Nephron (organoid): ENCODE measurements around the gene TMEM181.

Experiments
- H3K27ac Mint-ChIP-seq, 3 experiments: 2 replicates each; pipeline ENCODE4 v1.8.0; 2020; ENCODE audit warnings: mixed read lengths in 3 of 3, mild to moderate bottlenecking in 2 of 3, moderate library complexity in 1 of 3
- H3K27me3 Mint-ChIP-seq: 2 replicates; pipeline ENCODE4 v1.8.0; 2021; ENCODE audit warnings: low read depth, mild to moderate bottlenecking, moderate library complexity, mixed read lengths
- H3K36me3 Mint-ChIP-seq: 2 replicates; pipeline ENCODE4 v1.8.0; 2020; ENCODE audit warnings: low read depth, mixed read lengths
- H3K4me1 Mint-ChIP-seq: 2 replicates; pipeline ENCODE4 v1.8.0; 2020; ENCODE audit warnings: mixed read lengths
- H3K4me3 Mint-ChIP-seq, 3 experiments: 2 replicates each; pipeline ENCODE4 v1.8.0; 2020; ENCODE audit warnings: mild to moderate bottlenecking in 3 of 3, mixed read lengths in 3 of 3, moderate library complexity in 2 of 3
- H3K9me3 Mint-ChIP-seq: 2 replicates; pipeline ENCODE4 v1.8.0; 2020; ENCODE audit warnings: mixed read lengths
- CTCF ChIP-seq, 3 experiments: fragments of 200-600 bp; sonication (generic); IDR thresholded peaks; one replicate each; pipeline ENCODE4 v1.5.0; 2021; ENCODE audit warnings: antibody characterized with exemption in 3 of 3; ENCODE audit not compliant: unreplicated experiment in 3 of 3

Gene TMEM181

DNA sequence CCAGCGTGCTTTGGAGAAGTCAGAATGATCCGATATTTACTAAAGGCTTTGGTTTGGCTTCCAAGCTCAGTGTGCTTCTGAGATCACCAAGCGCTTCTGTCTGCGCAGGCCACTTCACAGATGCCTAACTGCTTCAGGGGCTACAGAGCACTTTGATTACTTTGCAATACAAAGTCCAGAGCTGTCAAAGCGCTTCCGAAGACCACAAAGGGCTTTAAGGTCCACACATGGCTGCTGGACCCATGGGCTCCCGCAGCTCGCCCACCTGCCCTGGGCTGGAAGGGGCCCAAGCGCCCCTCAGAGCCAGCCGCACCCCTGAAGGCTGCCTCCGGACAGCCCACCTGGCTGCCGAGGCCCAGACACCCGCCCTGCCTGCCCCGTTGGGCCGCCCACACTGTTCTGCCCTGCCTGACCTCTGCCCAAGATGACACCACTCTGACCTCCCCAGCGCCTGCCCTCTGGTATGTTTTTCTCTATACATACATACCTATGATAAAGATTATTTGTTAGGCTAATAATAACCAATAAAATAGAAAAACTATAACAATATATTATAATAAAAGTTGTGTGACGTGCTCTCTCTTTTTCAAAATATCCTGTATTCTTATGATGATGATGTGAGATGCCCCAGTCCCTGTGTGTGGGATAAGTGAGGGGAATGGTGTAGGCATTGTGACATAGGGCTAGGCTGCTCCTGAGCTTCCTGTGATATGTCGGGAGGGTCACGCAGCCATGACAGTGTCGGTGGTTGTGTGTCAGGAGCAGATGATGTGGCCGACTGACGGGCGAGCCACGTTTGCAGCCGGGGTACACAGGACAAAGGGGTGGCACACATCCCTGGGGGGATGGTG lies 62.0 kb downstream of the TMEM181 start:
- no peak overlapping the region for H3K4me3 Mint-ChIP-seq
- H3K27me3 Mint-ChIP-seq, result no peaks in the 10 kb centered on the region
- H3K36me3 Mint-ChIP-seq, result peaks cover 76% of the 10 kb centered on the region
- H3K9me3 Mint-ChIP-seq, result peaks cover 13% of the 10 kb centered on the region
- no peaks in the 10 kb centered on the region for H3K4me1 Mint-ChIP-seq
- H3K27ac Mint-ChIP-seq, result no peak overlapping the region
- TF ChIP-seq CTCF (IDR thresholded peaks at IDR 0.05; ENCODE audit: unreplicated experiment in 3 of 3), result no peak

DNA sequence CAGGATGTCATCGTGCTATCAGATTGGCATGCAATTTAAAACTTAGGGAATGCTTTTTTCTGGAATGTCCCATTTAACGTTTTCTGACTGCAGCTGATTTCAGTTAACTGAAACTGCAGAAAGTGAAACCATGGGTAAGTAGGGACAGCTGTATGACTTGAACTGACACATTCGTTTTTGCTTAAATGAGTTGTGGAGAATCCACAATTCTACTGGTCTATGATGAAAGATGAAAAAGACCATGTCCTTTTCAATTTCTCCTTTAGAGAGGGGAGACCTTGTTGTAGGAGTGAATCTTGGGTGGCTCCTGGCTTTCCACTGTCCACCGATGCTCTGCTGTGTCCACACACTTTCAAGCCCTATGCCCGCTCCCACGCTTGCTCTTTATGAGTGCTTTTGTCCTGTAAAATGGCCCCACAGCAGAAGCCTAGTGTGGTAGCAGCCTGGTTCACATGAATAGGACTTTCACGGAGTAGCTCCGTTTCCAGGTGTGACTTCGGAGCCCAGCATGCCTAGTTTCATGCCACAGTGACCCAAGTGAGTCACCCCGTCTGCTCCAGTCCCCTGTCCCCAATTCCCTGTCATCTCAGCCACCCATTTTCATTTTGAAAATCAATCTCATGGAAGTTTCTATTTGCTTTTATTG lies 62.8 kb downstream of the TMEM181 start:
- H3K36me3 Mint-ChIP-seq, result peaks cover 76% of the 10 kb centered on the region
- no peaks in the 10 kb centered on the region for H3K27me3 Mint-ChIP-seq
- peaks cover 6% of the 10 kb centered on the region for H3K4me1 Mint-ChIP-seq
- no peak for TF ChIP-seq CTCF (IDR thresholded peaks at IDR 0.05; ENCODE audit: unreplicated experiment in 3 of 3)
- no peak overlapping the region for H3K4me3 Mint-ChIP-seq
- H3K27ac Mint-ChIP-seq, result no peak overlapping the region
- H3K9me3 Mint-ChIP-seq, result peaks cover 6% of the 10 kb centered on the region

DNA sequence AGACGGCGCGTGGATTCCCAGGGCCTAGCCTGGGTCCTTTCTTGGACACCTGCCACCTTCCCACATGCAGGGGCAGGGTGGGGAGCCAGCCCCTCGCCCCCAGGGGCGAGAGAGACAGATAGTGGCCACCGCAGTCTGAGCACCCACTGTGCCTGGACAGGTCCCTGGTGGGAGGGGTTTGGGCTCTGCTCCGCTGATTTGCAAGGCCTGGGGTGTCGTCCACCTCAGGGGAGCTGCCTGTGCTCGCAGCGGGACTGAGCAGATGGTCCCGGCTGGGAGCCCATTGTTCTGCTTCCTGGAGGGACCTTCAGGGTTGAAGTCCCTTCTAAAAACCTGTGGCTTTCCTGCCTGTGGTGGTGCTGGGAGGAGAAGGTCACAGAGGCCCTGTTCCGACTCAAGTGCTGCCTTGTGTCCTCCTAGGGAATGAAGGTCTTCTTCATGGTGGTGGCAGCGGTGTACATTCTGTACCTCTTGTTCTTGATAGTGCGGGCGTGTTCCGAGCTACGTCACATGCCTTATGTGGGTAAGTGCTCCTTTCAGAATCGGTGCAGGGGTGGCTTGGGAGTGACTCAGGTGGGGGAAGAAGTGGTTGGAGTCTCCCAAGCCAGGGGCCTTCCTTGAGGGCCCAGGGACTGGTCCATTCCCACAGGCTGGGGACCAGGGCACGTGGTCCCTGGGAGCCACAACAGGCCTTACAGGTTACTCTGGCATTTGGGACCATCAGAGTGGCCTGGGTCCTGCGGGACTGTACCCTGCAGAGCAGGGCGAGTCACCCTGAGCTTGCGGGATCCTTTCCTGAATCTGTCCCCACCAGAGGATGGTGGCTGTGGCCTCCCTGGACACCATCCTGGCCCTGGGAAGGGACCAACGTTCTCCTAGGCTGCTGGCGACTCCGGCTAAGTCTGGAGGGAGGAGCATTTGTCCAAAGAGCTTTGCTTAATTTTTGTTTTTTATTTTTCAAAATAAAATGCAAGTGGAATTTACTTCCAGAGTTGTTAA lies 65.1 kb downstream of the TMEM181 start:
- Mint-ChIP-seq H3K27ac (peak overlapping the region in 1 of 3 experiments; percentile 13), H3K4me1 (peaks cover 21% of the 10 kb centered on the region), H3K4me3 (no peak overlapping the region), H3K27me3 (no peaks in the 10 kb centered on the region), H3K36me3 (peaks cover 69% of the 10 kb centered on the region), H3K9me3 (no peaks in the 10 kb centered on the region)
- TF ChIP-seq CTCF (IDR thresholded peaks at IDR 0.05; ENCODE audit: unreplicated experiment in 3 of 3), result no peak

GRCh38 chr6:158625881-158626305 lies 66.0 kb downstream of the TMEM181 start:
- H3K36me3 Mint-ChIP-seq, result peaks cover 62% of the 10 kb centered on the region
- H3K9me3 Mint-ChIP-seq, result no peaks in the 10 kb centered on the region
- H3K4me3 Mint-ChIP-seq, result no peak overlapping the region
- TF ChIP-seq CTCF (IDR thresholded peaks at IDR 0.05; ENCODE audit: unreplicated experiment in 3 of 3), result no peak
- peaks cover 22% of the 10 kb centered on the region for H3K4me1 Mint-ChIP-seq
- no peaks in the 10 kb centered on the region for H3K27me3 Mint-ChIP-seq
- H3K27ac Mint-ChIP-seq, result no peak overlapping the region

DNA sequence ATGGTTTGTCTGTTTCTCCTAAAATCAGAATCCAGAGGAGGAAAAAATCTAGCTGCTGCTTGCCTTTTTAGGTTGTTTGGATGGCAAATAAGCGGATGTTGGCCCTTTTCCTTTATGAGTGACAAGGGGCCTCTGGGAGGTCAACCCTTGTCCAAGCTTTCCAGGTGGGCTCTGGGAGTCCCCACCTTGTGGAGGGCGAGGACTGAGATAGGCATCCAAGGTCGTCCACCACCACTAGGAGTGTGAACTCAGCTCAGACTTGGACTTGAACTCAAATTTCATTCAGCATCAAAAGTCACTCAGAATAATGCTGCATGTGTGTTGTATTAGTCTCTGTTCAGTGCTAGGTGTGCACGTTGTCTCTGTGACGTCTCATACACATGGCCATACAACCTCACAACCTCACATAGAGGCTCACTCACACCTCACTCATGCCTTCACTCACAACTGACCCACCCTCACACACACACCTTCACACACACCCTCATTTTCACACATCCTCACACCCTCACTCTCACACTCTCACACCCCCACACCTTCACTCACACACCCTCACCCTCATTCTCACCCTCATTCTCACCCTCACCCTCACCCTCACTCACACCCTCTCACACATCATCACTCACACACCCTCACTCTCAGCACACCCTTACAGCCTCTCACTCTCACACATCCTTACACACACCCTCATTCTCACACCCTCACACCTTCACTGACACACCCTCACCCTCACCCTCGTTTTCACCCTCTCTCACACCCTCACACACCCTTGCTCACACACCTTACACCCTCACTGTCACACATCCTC lies 66.7 kb downstream of the TMEM181 start:
- Mint-ChIP-seq H3K4me3 (no peak overlapping the region), H3K36me3 (peaks cover 66% of the 10 kb centered on the region), H3K4me1 (peaks cover 29% of the 10 kb centered on the region), H3K27ac (no peak overlapping the region), H3K9me3 (no peaks in the 10 kb centered on the region), H3K27me3 (no peaks in the 10 kb centered on the region)
- no peak for TF ChIP-seq CTCF (IDR thresholded peaks at IDR 0.05; ENCODE audit: unreplicated experiment in 3 of 3)
